HS-27A (cell line): Measurements from ENCODE around the gene PECR.
"Not testable (repeated sequence)": the region's sequence is repeated elsewhere in the genome, so short reads cannot be mapped to it uniquely, and the experiment has no call there.

Experiments
- DNase-seq: peaks from one replicate; pipeline ENCODE4 v3.0.0-alpha.2; 2012; ENCODE audit warnings: low read depth, missing footprints

The PECR gene

GRCh38 chr2:216104691-216105090 is 23.1 kb upstream of the PECR start:
- DNase-seq = no peak

DNA sequence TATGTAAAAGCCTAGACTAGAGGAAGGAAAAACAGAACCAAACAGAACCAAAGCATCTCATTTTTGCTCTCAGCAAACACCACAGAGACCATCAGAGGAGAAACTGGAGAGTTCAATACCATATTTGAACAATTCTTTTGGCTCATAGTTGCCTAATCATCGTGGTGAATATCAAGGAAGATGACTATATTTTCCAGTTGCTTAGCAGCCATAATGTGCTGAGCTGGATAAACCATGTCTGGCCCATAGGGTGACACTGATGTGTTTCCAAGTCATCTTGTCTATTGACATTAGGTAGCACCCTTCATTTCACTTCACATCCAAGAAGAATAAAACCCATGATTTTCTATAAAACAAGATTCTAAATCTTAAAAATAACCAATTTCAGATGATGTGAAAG is 21.6 kb upstream of the PECR start:
- no peak for DNase-seq

- DNase-seq = no peak
Measured at GRCh38 chr2:216101109-216101508, 19.5 kb upstream of the PECR start.

GRCh38 chr2:216098421-216099334 is 17.1 kb upstream of the PECR start:
- no peak for DNase-seq

GRCh38 chr2:216094701-216095100 is 13.1 kb upstream of the PECR start:
- no peak for DNase-seq

- no peak for DNase-seq
Measured at GRCh38 chr2:216092646-216093045, 11.0 kb upstream of the PECR start.

GRCh38 chr2:216090369-216090786 is 8.8 kb upstream of the PECR start:
- DNase-seq = no peak

DNA sequence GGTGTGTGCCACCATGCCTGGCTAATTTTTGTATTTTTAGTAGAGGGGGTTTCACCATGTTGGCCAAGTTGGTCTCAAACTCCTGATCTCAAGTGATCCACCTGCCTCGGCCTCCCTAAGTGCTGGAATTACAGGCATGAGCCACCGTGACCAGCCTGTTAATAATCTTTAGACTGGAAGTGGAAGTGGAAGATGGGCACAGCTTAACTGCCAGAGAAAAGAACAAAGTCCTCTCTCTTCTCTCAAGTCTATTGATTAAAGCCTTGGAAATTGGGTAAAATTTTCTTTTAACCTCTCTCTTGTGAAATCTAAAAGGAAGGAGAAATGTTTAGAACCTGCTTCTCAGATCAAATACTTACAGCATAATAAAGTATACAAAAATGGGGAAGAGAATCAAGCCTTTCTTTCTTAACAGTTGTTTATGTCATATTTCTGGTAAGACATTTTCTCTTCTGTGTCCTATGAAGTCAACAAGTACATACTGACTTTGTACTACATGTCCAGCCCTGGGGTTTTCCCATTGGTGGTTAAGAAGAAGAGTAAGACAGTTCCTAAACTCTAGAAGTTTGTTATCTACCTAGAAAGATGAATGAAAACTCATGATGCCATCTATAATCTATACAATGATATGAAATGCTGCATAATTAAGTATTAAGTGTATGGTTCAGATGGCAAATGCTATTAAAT is 4.7 kb upstream of the PECR start:
- DNase-seq = no peak

DNA sequence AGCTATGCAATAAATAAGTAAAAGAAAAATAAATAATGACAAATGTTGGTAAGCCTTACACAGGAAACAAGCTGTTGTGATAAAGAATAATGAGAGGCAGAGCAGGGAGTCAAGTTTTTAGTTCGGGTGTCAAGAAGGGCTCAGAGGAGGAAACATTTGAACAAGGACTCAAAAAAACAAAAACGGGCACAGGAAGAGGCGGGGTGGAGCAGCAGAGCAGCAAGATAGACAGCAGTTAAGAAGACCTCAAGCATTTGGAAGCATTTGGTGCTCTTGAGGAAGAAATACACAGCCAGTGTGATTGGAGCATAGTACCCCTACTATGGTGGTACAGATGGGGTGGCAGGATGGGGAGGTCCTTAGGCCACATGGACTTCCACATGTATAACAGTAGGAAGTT is 2.9 kb upstream of the PECR start:
- no peak for DNase-seq

DNA sequence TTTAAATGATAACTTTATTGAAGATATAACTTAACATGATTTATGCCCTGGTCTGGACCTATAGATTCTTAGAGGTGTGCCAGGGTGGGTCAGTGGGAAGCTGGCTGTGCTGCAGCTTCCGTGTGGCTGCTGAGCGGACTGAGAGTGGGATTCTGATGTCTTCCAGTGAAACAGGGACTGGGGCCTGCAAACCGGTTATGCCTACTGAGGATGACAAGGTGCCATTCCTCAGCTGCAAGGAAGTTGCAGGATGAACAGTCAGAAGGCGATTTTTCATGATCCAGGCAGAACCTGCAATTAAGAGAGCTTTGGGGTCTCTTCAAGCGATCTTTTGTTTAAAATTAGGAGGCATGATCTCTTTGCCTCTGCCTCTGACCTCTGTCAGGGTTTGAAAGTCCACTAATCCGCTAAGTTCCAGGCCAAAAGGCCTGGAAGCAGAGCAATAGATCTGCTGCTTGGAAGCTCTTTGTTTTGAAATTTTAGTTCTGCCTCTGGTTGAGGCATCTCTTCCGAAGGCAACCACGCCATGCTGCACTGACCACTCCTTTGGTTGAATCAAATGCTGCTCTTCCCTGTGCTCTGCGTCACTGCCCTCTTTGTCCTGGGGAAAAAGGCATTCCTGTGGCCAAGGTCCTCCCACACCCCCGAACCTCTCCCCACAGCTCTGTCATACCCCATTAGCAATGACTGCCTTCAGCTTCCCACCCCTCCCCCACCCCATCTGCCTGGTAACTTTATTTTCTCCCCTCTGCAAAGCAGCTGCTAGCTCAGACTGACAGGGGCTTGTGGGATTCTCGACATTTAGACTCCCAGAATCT is 2.1 kb upstream of the PECR start:
- DNase-seq = no peak

DNA sequence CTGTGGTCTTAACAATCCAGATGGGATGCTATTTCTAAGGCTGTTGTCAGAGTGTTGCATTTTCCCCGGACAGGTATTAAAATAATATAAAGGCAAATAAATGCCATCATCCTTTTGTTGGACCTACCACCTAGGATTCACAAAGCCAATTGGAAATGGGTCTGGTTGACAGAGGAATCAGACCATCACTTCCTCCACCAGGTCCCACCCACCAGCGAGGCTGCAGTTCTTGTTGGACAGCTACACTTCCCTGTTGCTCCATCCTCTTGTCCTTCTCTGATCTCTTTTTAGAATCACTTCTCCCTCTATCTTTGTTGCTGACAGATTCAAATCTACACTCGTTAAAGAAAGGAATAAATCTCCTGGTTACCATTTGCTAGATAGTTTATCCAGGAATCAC is 1.2 kb upstream of the PECR start:
- DNase-seq = no peak

GRCh38 chr2:216082117-216082711 is 605 bp upstream of the PECR start:
- DNase-seq = no peak

DNA sequence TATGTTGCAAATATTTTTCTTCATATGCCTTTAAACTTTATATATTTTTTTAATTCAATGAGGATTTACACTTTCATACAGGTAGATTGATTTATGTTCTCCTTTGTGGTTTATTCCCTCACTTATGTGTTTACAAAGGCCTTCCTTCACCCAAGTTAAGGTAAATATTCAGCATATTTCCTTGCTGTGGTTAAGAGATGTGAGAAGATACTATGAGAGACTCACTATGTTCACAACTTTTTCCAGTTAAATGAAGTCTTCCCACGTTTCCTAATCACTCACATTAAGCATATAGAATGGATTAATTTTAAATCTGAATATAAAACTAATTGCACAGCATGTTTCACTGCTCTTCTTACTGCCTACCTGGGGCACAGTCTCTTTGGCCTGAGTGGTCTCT is 597 bp downstream of the PECR start:
- DNase-seq = no peak

- not testable (repeated sequence) for DNase-seq
Measured at GRCh38 chr2:216080048-216080447, 1.6 kb downstream of the PECR start.

GRCh38 chr2:216078776-216079175 is 2.8 kb downstream of the PECR start:
- no peak for DNase-seq

- no peak for DNase-seq
Measured at GRCh38 chr2:216075510-216076485, 5.8 kb downstream of the PECR start.

DNA sequence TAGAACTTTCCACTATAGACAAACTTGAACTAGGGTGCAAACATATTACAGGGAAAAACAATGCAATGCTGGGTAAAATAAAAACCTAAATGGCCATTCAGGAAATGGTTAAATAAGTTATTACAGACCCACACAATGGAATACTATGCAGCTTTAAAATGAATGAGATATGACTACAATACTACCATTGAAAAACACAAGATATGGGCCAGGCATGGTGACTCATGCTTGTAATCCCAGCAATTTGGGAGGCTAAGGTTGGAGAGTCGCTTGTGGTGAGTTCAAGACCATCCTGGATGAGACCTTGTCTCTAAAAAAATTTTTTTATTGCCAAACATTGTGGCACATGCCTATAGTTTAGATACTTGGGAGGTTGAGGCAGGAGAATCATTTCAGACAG is 6.8 kb downstream of the PECR start:
- no peak for DNase-seq

GRCh38 chr2:216074380-216074779 is 7.2 kb downstream of the PECR start:
- no peak for DNase-seq

DNA sequence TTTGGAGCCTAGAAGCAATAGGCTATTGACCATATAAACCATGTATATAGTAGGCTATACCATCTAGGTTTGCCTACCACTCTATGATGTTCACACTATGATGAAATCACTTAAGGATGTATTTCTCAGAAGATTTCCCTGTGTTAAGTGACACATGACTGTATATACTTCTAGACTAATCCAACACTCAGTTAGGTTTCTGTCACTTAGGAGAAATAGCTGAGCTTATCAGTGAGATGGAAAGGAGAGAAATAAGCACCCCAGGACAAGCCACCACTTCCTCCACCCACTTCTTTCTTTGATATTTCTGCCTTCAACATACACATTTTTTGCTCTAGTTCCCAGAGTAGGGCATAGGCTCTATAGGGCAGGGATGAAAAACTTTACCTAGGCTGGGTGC is 7.8 kb downstream of the PECR start:
- no peak for DNase-seq

GRCh38 chr2:216072473-216072872 is 9.1 kb downstream of the PECR start:
- no peak for DNase-seq
